GM21526 (cell line): ENCODE data around the gene ZMYND8.
"Not testable (repeated sequence)": the region's sequence is repeated elsewhere in the genome, so short reads cannot be mapped to it uniquely, and the experiment has no call there.

Source experiments
- ATAC-seq: cut with Tn5 transposase; IDR thresholded peaks from one replicate; pipeline ENCODE4 v1.9.1; 2021; ENCODE audit warnings: moderate library complexity; ENCODE audit not compliant: unreplicated experiment, low FRiP score

Gene ZMYND8

GRCh38 chr20:47356526-47357295, at the start of gene ZMYND8:
Gene ZMYND8 (minus strand): TSS chr20:47356699. CDS start chr20:47356670, 29 bp downstream.
- peak; percentile 49 for ATAC-seq

GRCh38 chr20:47405775-47406325, 49.4 kb upstream of the ZMYND8 start:
- ATAC-seq = no peak

GRCh38 chr20:47400685-47401084, 44.2 kb upstream of the ZMYND8 start:
- no peak for ATAC-seq

GRCh38 chr20:47397652-47398301, 41.3 kb upstream of the ZMYND8 start:
- ATAC-seq = no peak

GRCh38 chr20:47396762-47397476, 40.4 kb upstream of the ZMYND8 start:
- no peak for ATAC-seq

- not testable (repeated sequence) for ATAC-seq
Measured at GRCh38 chr20:47393796-47394514, 37.5 kb upstream of the ZMYND8 start.

- ATAC-seq = no peak
Measured at GRCh38 chr20:47392721-47393073, 36.2 kb upstream of the ZMYND8 start.

GRCh38 chr20:47392015-47392720, 35.7 kb upstream of the ZMYND8 start:
- ATAC-seq = no peak

- ATAC-seq = no peak
Measured at GRCh38 chr20:47391276-47392010, 34.9 kb upstream of the ZMYND8 start.

GRCh38 chr20:47389867-47390347, 33.4 kb upstream of the ZMYND8 start:
- ATAC-seq = no peak

- not testable (repeated sequence) for ATAC-seq
Measured at GRCh38 chr20:47385968-47386367, 29.5 kb upstream of the ZMYND8 start.

- ATAC-seq = no peak
Measured at GRCh38 chr20:47382746-47383415, 26.4 kb upstream of the ZMYND8 start.

- ATAC-seq = no peak
Measured at GRCh38 chr20:47380481-47380880, 24.0 kb upstream of the ZMYND8 start.

GRCh38 chr20:47379433-47380150, 23.1 kb upstream of the ZMYND8 start:
- ATAC-seq = no peak

GRCh38 chr20:47377122-47377722, 20.7 kb upstream of the ZMYND8 start:
- no peak for ATAC-seq

- ATAC-seq = not testable (repeated sequence)
Measured at GRCh38 chr20:47376096-47376643, 19.7 kb upstream of the ZMYND8 start.

- ATAC-seq = not testable (repeated sequence)
Measured at GRCh38 chr20:47374121-47374520, 17.6 kb upstream of the ZMYND8 start.
